ENCODE measurements around the gene ZKSCAN8.

DNA sequence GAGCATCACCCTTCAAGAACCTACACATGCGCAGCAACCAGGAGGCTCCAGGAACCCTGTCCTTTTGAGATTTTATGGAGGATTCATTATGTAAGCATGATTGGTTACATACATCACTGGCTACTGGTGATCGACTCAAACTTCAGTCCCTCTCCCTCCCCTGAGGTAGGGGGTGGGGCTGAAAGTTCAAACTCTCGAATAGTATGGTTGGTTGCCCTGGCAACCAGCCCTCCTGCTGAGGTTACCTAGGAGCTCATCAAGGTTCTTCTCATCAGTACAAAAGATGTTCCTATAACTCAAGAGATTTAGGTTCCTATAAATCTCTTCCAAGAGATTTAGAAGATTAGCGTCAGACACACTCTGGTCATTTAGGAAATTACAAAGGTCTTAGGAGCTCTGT, 61.5 kb downstream of the ZKSCAN8 start:
- TF ChIP-seq CTCF (IDR thresholded peaks at IDR 0.05) (no peak), POLR2A (IDR thresholded peaks at IDR 0.05) (no peak)
